ENCODE data around the gene WDFY4.

DNA sequence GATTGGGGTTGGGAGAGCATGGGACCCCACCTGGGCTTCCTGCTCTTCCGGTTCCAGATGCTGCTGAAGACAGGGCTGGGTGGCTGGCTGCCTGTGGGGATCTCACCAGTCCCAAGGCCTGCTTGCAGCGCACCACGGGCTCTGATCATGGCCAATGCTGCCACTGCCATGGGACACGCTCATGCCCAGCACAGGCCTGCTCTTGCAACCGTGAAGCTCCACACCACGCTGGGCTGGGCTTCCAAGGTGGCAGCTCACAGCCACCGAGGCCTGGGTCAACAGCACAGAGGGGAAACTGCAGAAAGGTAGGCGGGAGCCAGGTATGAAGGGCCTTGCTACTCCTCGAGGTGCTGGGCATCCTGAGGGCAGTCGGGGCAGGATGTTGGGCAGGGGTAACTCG is 327.1 kb downstream of the WDFY4 start:
- TF ChIP-seq, protein P1, sequence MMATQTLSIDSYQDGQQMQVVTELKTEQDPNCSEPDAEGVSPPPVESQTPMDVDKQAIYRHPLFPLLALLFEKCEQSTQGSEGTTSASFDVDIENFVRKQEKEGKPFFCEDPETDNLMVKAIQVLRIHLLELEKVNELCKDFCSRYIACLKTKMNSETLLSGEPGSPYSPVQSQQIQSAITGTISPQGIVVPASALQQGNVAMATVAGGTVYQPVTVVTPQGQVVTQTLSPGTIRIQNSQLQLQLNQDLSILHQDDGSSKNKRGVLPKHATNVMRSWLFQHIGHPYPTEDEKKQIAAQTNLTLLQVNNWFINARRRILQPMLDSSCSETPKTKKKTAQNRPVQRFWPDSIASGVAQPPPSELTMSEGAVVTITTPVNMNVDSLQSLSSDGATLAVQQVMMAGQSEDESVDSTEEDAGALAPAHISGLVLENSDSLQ (IDR thresholded peaks at IDR 0.05) = no peak
- TF ChIP-seq SP1 (IDR thresholded peaks at IDR 0.05) = no peak
- no peak for TF ChIP-seq BHLHE40 (IDR thresholded peaks at IDR 0.05; ENCODE audit: borderline replicate concordance)
- TF ChIP-seq TARDBP (IDR thresholded peaks at IDR 0.05) = no peak
- TF ChIP-seq L3MBTL2 (conservative IDR thresholded peaks at IDR 0.05) = no peak
- no peak for TF ChIP-seq ARNT (IDR thresholded peaks at IDR 0.05)
- no peak for TF ChIP-seq ELF4 (IDR thresholded peaks at IDR 0.05)
- no peak for TF ChIP-seq SUZ12 (IDR thresholded peaks at IDR 0.05)
- TF ChIP-seq FOXK2 (IDR thresholded peaks at IDR 0.05) = no peak
- TF ChIP-seq NFRKB (IDR thresholded peaks at IDR 0.05) = no peak
- no peak for TF ChIP-seq HDGF (IDR thresholded peaks at IDR 0.05; ENCODE audit: borderline replicate concordance)
- TF ChIP-seq FOXM1 (IDR thresholded peaks at IDR 0.05; ENCODE audit: borderline replicate concordance) = no peak
- no peak for TF ChIP-seq LEF1 (IDR thresholded peaks at IDR 0.05; ENCODE audit: borderline replicate concordance)
- TF ChIP-seq FOXA1 (IDR thresholded peaks at IDR 0.05) = no peak

Data from HEK293T (cell line).